Measurements from ENCODE around the gene RASGRP1.

Gene RASGRP1

GRCh38 chr15:38496151-38496550 lies 68.5 kb downstream of the RASGRP1 start:
- DNase-seq: no peak

DNA sequence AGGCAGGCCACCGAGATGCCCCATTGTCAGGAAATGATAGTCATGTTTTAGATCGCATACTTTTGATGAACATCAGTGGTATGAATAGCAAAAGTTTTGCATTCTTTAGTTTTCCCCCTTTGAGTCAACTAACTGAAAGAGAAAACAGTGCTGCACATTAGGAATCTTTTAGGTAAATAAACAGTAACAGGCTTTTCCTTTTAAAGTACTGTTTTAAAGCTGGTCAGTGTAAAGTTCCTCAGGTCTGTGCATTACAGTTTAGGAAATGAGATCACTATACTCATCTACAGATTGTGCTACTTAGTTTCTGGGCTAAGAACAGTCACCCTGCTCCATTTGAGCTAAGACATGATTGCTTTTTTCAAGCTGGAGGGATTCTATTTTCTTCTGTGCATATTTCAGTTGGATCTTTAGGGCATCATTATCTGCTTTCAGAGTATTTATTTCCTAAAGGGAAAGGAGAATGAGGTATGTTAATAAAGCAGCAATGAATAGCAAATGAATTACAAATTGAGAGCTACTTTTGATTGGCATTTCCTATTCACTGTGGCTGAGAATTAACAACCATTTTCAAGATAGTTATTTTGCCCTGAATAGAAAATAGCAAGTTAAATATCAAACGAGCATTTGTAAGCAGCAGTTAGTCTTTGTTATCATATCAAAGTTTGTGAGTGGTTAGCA lies 74.2 kb downstream of the RASGRP1 start:
- DNase-seq: no peak

GRCh38 chr15:38487378-38487777 lies 77.2 kb downstream of the RASGRP1 start:
- DNase-seq: no peak

- peak; percentile 54 for DNase-seq
Measured at GRCh38 chr15:38486936-38487335, 77.7 kb downstream of the RASGRP1 start.

- peak; percentile 26 for DNase-seq
Measured at GRCh38 chr15:38482572-38482971, 82.0 kb downstream of the RASGRP1 start.

DNA sequence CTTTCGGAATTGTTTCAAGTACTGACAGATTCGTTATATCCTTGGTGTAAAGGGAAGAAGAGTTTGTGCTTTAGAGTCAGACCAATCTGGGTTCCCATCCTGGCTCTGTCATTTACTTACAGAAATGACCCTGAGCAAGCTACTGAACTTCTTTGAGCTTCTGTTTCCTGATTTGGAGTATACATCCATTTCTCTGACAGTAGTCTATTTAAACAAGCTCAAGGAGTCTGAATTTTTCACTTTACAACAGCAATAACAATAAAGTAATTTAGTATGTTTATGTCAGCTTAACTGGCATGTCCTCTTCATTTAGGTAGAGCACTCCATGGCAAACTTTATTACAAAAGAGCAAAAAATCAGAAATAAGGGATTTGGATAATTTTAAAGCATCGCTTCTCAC lies 82.9 kb downstream of the RASGRP1 start:
- DNase-seq: no peak

- DNase-seq: no peak
Measured at GRCh38 chr15:38481113-38481512, 83.5 kb downstream of the RASGRP1 start.

DNA sequence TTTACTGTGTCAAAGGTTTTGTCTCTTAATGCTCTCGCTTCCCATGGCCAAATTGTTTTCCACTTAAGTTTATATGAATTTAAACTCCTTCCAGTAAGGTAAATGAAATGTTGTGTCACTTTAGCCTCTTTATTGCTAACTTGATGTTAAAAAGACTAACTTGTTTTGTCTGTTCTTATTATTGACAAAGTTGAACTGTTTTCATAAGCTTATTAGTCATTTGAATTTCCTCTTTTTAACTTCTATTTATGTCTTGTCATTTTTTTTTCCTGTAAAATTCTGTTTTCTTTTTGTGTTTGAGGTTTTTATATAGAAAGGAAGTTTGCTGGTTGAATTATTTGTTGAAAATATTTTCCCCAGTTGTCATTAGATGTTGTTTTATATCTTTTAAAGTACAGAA lies 84.9 kb downstream of the RASGRP1 start:
- no peak for DNase-seq

DNA sequence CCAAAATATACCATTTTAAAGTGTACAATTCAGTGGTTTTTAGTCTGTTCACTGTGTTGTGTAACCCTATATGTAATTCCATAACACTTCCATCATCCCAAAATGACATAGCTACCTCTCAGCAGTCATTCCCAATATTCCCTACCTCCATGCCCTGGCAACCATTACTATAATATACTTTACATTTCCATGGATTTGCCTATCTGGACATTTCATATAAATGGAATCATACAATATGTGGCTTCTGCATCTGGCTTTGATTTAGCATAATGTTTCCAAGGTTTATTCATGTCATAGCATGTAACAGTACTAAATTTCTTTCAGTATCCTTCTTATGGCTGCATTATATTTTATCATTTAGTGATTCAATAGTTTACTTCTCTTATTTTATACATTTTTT lies 85.3 kb downstream of the RASGRP1 start:
- no peak for DNase-seq

GRCh38 chr15:38477637-38478036 lies 87.0 kb downstream of the RASGRP1 start:
- no peak for DNase-seq

- DNase-seq: no peak
Measured at GRCh38 chr15:38476120-38476519, 88.5 kb downstream of the RASGRP1 start.

DNA sequence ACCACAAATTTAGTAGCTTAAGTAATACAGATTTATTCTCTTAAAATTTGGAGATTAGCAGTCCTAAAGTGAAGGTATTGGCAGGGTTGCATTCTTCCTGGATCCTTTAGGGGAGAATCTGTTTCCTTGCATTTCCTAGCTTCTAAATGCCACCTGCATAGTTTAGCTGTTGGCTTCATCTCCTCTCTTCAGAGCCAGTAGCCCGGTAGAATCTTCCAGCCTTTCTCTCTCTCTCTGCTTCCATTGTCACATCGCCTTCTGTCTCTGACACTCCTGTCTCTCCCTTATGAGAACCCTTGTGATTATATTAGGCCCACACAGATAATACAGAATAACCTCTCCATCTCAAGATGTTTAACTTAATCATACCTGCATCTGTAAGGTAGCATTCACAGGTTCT lies 89.3 kb downstream of the RASGRP1 start:
- DNase-seq: no peak

DNA sequence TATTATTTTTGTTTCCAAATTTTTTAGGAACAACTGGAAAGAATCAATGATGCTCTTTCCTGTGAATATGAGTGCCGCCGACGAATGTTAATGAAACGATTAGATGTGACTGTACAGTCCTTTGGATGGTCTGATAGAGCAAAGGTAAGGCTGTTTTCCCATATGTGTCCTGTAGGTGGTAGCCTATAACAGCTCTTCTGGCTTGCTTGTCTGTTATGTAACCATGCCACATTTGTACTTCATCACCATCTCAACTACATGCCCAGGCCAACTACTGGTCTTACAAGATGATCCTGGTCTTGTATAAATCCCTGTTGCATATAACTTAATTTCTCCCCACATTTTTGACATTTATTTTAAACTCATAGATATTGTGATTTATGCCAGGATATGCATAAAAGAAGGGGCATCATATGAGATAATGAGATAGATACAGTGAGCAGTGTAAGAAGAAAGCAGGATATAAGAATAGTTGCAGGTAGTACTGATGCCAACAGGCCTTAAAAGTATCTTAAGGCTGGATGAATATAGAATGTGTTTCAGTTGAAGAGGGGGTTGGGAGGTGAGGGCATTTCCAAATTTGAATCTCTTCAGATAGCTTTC lies 90.4 kb downstream of the RASGRP1 start:
- peak; percentile 83 for DNase-seq

GRCh38 chr15:38471974-38472373 lies 92.6 kb downstream of the RASGRP1 start:
- DNase-seq: no peak

DNA sequence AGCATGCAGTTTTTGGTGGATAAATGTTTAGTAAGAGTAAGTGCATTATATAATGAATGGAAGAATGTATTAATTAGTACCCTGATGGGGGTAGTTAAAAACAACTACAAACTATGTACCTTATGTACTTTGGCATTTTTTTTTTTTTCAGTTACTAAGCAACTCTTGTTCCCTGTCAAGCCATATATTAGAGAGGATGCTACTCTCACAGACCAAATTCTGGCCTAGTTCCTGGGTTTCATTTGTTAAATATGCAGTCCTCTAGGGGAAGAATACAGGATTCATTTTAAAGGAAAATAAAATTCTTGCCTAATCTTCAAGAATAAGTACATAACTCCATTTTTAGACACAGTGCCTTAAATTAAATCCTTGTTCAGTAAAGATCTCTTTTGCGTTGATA lies 93.8 kb downstream of the RASGRP1 start:
- DNase-seq: no peak

- no peak for DNase-seq
Measured at GRCh38 chr15:38464675-38465074, 99.9 kb downstream of the RASGRP1 start.

- no peak for DNase-seq
Measured at GRCh38 chr15:38463893-38464292, 100.7 kb downstream of the RASGRP1 start.

DNA sequence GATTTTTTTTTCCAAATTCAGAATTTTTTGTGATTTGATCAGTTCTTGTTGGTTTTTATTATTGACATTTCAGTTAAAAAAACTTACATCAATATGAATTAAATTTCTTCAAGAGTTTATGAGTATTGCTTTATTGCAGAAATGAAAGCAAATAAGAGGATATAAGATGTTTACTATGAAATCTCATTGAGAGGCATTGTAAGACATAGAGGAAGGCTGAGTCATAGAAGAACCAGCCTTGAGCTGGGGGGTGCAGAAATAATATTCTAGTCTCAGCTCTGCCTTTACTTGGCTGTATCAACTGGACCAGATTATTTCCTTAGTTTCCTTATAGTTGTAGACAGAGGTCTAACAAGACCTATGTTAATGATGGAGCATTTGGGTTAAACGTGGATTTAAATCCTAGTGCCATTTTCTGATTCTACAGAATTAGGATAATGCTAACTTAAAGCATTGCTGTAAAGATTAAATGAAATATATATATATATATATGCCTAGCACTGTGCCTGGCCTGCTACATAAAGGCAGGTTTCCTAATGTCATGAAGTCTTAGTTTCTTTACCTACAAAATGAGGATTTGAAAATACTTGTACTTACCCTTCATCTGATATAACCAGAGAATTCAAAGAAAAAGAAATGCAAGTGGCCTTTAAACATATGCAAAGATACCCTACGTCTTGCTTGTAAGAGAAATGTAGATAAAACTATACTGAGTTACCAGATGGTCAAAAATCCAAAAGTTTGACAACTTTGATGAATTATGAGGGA lies 103.4 kb downstream of the RASGRP1 start:
- no peak for DNase-seq

- DNase-seq: no peak
Measured at GRCh38 chr15:38460543-38460942, 104.1 kb downstream of the RASGRP1 start.

DNA sequence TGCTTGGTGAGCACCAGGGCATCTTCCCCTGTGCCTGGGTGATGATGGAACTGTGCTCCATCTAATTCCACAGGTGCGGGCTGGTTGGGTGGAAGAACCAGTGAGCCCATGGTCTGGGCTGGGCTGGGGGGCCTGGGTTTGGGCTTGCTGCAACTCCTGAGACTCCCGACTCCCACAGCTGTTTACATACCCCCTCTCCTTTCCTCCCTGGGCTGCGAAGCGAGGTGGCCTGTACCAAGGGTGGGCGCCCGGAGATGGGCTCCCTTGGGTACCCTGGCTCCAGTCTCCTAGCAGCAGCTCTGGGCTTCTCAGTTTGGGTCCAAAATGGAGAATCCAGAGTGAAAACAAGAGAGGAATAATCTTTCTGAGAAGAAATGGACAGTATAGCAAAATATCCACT lies 105.1 kb downstream of the RASGRP1 start:
- DNase-seq: no peak

GRCh38 chr15:38458646-38459045 lies 106.0 kb downstream of the RASGRP1 start:
- no peak for DNase-seq

- DNase-seq: no peak
Measured at GRCh38 chr15:38455092-38455491, 109.5 kb downstream of the RASGRP1 start.

- no peak for DNase-seq
Measured at GRCh38 chr15:38454696-38455090, 109.9 kb downstream of the RASGRP1 start.

All from CD4-positive, alpha-beta T cell treated with Interleukin-17A for 1 hour (primary cell).